HG03066 (cell line): ENCODE measurements around the gene APOL4.
A peak's percentile ranks its signal among the peaks of the same experiment; 100 is the strongest.
"Not testable (repeated sequence)": the region's sequence is repeated elsewhere in the genome, so short reads cannot be mapped to it uniquely, and the experiment has no call there.

ENCODE experiments used
- ATAC-seq: cut with Tn5 transposase; IDR thresholded peaks from one replicate; pipeline ENCODE4 v1.9.1; 2021; ENCODE audit warnings: low read depth; ENCODE audit not compliant: unreplicated experiment

The APOL4 gene, protein sequence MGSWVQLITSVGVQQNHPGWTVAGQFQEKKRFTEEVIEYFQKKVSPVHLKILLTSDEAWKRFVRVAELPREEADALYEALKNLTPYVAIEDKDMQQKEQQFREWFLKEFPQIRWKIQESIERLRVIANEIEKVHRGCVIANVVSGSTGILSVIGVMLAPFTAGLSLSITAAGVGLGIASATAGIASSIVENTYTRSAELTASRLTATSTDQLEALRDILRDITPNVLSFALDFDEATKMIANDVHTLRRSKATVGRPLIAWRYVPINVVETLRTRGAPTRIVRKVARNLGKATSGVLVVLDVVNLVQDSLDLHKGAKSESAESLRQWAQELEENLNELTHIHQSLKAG

DNA sequence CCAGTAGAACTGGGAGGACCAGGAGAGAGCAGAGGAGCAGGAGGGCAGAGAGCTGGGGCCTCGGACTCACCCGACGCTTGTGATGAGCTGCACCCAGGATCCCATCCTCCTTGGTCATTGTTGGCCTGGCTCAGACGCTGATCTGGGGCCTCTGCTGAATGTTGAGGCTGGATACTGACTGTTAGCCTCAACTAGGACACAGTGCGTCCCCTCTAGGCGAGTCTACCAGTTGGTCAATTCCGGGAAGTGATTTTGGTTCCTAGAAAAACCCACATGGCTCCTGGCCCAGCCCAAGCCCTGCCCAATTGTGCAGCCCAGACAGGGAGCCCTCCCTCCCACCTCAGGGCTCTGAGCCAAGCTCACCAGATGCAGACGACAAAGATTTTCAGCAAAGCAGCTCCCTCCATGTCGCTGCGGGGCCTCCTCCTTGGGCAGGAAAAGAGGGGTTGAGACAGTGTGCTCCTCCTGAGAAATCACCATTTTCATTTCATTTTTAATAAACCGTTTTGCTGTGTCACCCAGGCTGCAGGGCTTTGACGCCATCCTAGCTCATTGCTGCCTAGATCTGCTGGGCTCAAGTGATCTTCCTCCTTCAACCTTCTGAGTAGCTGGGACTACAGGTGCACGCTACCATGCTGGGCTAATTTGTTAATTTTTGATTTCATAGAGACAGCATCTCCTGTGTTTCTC, at the start of gene APOL4:
APOL4 (minus strand) TSS at position 180 of the 690 bp plus-strand sequence; CDS start at position 105, 75 bp downstream.
- no peak for ATAC-seq

DNA sequence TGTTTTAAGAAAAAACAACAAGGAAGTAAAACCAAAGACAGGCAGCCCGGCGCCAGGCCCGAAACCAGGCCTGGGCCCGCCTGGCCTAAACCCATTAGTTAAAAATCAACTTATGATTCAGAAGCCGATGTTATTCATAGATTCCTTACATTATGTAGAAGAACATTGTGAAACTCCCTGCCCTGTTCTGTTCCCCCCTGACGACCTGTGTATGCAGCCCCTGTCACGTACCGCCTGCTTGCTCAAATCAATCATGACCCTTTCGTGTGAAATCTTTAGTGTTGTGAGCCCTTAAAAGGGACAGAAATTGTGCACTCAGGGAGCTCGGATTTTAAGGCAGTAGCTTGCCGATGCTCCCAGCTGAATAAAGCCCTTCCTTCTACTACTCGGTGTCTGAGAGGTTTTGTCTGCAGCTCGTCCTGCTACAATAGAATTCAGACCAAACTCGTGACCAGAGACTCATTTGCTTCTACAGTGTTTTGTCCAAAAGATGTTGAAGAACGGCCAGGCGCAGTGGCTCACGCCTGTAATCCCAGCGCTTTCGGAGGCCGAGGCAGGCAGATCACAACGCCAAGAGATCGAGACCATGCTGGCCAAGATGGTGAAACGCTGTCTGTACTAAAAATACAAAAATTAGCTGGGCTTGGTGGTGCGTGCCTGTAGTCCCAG, 48.8 kb upstream of the APOL4 start:
- not testable (repeated sequence) for ATAC-seq

GRCh38 chr22:36249160-36249559, 47.6 kb upstream of the APOL4 start:
- ATAC-seq, result no peak

- no peak for ATAC-seq
These were observed 46.3 kb upstream of the APOL4 start for GRCh38 chr22:36247955-36248354.

DNA sequence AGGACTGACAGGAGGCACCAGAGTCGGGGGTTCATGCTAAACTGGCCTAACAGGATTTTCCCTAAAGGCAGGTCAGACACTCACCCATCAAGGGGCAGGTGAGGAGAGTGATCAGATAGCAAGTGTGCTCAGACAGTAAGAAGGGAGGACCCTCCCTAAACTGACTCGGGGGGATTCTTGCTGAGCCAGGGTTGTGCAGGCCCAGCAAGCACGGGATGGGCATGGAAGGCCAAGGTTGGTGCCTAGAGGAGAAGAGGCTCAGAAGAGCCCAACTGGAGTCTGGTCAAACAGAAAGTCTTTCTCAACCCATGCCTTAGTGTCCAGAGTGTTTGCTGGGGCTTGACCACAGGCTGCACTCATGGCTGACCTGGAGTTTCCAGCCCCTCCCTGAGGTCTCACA, 45.1 kb upstream of the APOL4 start:
- no peak for ATAC-seq

GRCh38 chr22:36245805-36246356, 44.3 kb upstream of the APOL4 start:
- ATAC-seq, result no peak

DNA sequence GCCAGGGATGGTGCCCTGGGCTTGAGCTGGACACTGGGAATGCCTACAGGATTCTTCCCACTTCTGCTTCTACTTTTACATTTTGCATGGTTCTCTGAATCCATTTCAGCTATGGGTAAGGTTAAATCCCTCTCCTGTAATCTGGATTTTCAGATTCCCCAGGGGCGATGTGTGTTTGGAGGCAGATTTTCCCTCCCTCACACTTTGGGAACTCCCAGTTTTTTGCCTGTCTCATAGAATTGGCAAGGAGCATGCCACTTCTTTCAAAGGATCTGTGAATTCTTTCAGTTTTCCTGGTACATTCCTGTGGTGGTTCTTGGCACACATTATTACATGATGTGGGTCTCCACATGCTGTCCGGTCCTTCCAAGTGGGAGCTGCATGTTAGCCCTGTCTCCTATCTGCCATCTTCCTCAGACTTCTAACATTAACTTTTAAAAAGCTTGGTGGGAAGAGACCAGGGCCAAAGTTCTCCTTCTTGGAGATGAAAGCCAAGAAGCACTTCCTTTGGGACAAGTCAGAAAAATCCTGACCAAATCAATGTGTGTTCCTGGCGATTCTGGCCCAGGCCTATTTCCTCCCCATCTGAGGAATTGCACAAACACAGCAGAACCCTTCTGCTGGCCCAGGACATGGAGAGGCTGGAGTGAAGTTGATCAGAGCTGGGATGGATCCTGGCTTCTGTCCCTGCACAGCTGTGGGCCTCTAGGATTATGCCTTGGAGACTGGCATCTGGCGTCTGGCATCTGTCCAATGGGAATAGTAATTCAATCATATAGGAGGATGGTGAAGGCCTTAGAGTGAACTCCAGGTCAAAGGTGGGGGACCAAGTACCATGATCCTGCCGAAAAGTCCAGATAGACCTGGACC, 43.1 kb upstream of the APOL4 start:
- no peak for ATAC-seq

GRCh38 chr22:36243986-36244385, 42.4 kb upstream of the APOL4 start:
- ATAC-seq, result no peak

- ATAC-seq, result peak; percentile 94
These were observed 38.0 kb upstream of the APOL4 start, which contains the start of gene APOL2 for GRCh38 chr22:36239401-36240171. Gene APOL2 (minus strand): TSS chr22:36239527. CDS start chr22:36233162, 6,365 bp downstream.

GRCh38 chr22:36239150-36239400, 37.5 kb upstream of the APOL4 start:
- no peak for ATAC-seq

- ATAC-seq, result no peak
These were observed 37.0 kb upstream of the APOL4 start for GRCh38 chr22:36238373-36239149.

- no peak for ATAC-seq
These were observed 36.1 kb upstream of the APOL4 start for GRCh38 chr22:36237462-36238372.

DNA sequence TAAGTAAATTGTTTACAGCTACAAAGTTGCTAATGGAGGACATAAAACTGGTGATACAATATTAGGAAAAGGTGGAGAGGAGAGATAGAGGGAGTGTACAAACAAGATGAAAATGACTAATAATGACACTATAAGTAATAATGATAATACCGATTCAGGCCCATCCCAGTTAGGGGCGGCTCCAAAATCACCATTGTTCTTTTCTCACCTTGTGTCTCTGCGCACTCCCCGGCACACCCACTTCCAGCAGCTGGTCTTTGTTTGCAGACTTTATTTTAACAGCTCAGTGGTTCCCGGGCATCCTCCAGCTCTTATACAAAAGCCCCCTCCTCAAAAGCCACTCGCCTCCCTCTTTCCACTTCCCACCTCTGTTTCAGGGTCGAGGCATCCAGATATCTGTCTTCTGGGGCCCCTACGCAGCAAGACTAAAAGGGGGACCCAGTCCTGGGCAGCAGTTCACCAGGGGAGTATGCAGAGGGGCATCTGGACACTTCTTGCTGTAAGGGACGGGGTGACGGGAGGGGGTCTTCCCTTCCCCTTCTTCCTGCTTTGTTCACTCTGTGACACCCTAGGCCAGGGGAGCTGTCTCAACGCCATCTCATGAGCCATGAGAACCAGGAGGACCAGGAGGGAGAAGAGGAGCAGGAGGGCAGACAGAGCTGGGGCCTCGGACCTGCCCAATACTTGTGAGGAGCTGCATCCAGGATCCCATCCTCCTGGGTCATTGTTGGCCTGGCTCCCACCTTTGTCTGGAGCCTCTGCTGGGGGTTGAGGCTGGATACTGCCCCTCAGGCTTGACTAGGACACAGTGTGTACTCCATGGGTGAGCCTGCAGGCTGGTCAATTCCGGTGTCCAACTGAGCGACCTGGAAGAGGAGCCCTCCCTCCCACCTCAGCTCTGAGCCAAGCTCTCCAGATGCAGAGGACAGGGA, 35.0 kb upstream of the APOL4 start:
- no peak for ATAC-seq

GRCh38 chr22:36235585-36235984, 34.0 kb upstream of the APOL4 start:
- no peak for ATAC-seq

- no peak for ATAC-seq
These were observed 33.3 kb upstream of the APOL4 start for GRCh38 chr22:36234919-36235318.

- ATAC-seq, result no peak
These were observed 32.6 kb upstream of the APOL4 start for GRCh38 chr22:36234213-36234612.

- ATAC-seq, result no peak
These were observed 32.2 kb upstream of the APOL4 start for GRCh38 chr22:36233796-36234195.
